ENCODE results near the gene TM9SF1. TPM values are rescaled to one million over a fixed set of nuclear protein-coding genes. Genes with fewer than 3 reads are reported as not detected.

TM9SF1 gene
- total and polyA plus RNA-seq, 2 of the 13 experiments (the other 11 are each of a cell fraction or from before 2014, with no cell fraction given): 83.2 to 110 TPM

DNA sequence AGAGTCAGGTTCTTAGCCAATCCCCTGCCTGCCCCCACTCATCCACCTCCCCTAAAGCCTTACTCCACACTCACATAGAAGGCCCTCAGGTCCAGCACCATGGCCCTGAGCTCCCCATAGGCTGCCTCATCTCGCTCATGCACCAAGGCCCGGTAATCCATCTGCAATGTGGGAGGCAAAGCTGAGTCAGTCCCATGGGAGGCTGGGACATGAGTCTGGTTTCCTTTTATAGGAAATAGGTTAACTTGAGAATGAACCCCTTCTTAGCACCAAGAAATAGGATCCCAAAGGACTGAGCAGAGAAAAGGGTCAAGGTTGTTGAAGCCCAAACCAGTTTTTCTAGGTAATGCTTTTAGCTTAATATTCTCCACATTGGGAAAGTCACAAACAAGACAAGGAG, 51.7 kb downstream of the TM9SF1 start:
- 94% methylated on average over 2 of the region's 2 CpGs for WGBS (ENCODE audit: low lambda C conversion rate)
- in situ Hi-C loops (cut with HindIII; ENCODE audit: extremely low pct_ligation_motif_present, low pct_unique_long_range_greater_than_20kb) (loop anchor here (25.0 kb wide), 1 partner anchor 831 kb away; the partner anchor contains the start of genes BCL2L2, PABPN1 and PPP1R3E), intact Hi-C loops (cut with micrococcal nuclease; ENCODE audit: unreplicated experiment) (no loop called here)
- H3K4me3 ChIP-seq (replicated peaks in 1 of 3; ENCODE audit: insufficient read depth in 1 of 3, low read depth in 2 of 3, low read length in 3 of 3): no peak overlapping the region
- no peak for ATAC-seq
- FAIRE-seq: no peak
- peaks cover 63% of the 10 kb centered on the region for H3K4me1 ChIP-seq (ENCODE audit: insufficient read depth, low read length)
- DNase-seq (ENCODE audit: low spot score): no peak
- H2AFZ ChIP-seq (ENCODE audit: low read length): no peak overlapping the region
- H3K27me3 ChIP-seq (ENCODE audit: control insufficient read depth in 1 of 2, insufficient read depth in 2 of 2, low read length in 2 of 2): peaks cover 0 to 3% of the 10 kb centered on the region in 2 experiments; a peak in 1 of 5 replicates
- H4K20me1 ChIP-seq (ENCODE audit: insufficient read depth, low read length): peaks cover 14% of the 10 kb centered on the region
- peaks cover 18 to 34% of the 10 kb centered on the region in 2 experiments for H3K36me3 ChIP-seq (replicated peaks in 1 of 2; ENCODE audit: control insufficient read depth in 1 of 2, insufficient read depth in 2 of 2, low read length in 2 of 2)
- no peak overlapping the region for H3K9ac ChIP-seq (ENCODE audit: insufficient read depth, low read depth, low read length)
- CTCF ChIA-PET (ENCODE audit: low intra/inter-chr PET ratio, low total read pairs): no interaction called here
- no peak overlapping the region for H3K4me2 ChIP-seq (ENCODE audit: low read depth, low read length)
- no TSS peak for BruUV-seq (replicated peaks)
- no peak overlapping the region for H3K27ac ChIP-seq (ENCODE audit: extremely low read length, insufficient read depth, low read length)
- POLR2A ChIA-PET: interaction anchor here (1.6 to 22.7 kb wide), 4 partner anchors 13 to 128 kb away, joined by 5 to 977 read pairs (median 108); partner anchors contain the start of genes DCAF11, IRF9, NRL and PCK2
- peaks cover 56% of the 10 kb centered on the region for H3K79me2 ChIP-seq (ENCODE audit: insufficient read depth, low read length)
- H3K9me3 ChIP-seq (ENCODE audit: low read length): no peaks in the 10 kb centered on the region
- TF ChIP-seq NR1H2 (CRISPR knock-in tag; IDR thresholded peaks at IDR 0.05; ENCODE audit: borderline replicate concordance, low read depth) (no peak), NFKB2 (CRISPR knock-in tag; IDR thresholded peaks at IDR 0.05; ENCODE audit: borderline replicate concordance) (no peak), ZNF431 (CRISPR knock-in tag; IDR thresholded peaks at IDR 0.05; ENCODE audit: borderline replicate concordance, low read depth) (no peak), ZFX (CRISPR knock-in tag; IDR thresholded peaks at IDR 0.05; ENCODE audit: low read depth) (no peak), TCF7 (IDR thresholded peaks at IDR 0.05; ENCODE audit: low read depth) (no peak), TARDBP (CRISPR knock-in tag; IDR thresholded peaks at IDR 0.05) (no peak), ZNF383 (CRISPR knock-in tag; IDR thresholded peaks at IDR 0.05; ENCODE audit: borderline replicate concordance) (no peak), RFX5 (IDR thresholded peaks at IDR 0.05; ENCODE audit: low read depth, low read length) (no peak), ZNF660 (CRISPR knock-in tag; IDR thresholded peaks at IDR 0.05; ENCODE audit: borderline replicate concordance, low read depth) (no peak), FOXA3 (CRISPR knock-in tag; IDR thresholded peaks at IDR 0.05) (no peak), GATAD1 (CRISPR knock-in tag; IDR thresholded peaks at IDR 0.05) (no peak), ZNF335 (CRISPR knock-in tag; IDR thresholded peaks at IDR 0.05) (no peak), ZNF792 (CRISPR knock-in tag; IDR thresholded peaks at IDR 0.05) (no peak)
- TF ChIP-seq, protein P1, sequence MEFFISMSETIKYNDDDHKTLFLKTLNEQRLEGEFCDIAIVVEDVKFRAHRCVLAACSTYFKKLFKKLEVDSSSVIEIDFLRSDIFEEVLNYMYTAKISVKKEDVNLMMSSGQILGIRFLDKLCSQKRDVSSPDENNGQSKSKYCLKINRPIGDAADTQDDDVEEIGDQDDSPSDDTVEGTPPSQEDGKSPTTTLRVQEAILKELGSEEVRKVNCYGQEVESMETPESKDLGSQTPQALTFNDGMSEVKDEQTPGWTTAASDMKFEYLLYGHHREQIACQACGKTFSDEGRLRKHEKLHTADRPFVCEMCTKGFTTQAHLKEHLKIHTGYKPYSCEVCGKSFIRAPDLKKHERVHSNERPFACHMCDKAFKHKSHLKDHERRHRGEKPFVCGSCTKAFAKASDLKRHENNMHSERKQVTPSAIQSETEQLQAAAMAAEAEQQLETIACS (CRISPR knock-in tag; IDR thresholded peaks at IDR 0.05): no peak
- TF ChIP-seq, protein P2, sequence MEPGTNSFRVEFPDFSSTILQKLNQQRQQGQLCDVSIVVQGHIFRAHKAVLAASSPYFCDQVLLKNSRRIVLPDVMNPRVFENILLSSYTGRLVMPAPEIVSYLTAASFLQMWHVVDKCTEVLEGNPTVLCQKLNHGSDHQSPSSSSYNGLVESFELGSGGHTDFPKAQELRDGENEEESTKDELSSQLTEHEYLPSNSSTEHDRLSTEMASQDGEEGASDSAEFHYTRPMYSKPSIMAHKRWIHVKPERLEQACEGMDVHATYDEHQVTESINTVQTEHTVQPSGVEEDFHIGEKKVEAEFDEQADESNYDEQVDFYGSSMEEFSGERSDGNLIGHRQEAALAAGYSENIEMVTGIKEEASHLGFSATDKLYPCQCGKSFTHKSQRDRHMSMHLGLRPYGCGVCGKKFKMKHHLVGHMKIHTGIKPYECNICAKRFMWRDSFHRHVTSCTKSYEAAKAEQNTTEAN (CRISPR knock-in tag; conservative IDR thresholded peaks at IDR 0.05): no peak
- TF ChIP-seq, protein P3, sequence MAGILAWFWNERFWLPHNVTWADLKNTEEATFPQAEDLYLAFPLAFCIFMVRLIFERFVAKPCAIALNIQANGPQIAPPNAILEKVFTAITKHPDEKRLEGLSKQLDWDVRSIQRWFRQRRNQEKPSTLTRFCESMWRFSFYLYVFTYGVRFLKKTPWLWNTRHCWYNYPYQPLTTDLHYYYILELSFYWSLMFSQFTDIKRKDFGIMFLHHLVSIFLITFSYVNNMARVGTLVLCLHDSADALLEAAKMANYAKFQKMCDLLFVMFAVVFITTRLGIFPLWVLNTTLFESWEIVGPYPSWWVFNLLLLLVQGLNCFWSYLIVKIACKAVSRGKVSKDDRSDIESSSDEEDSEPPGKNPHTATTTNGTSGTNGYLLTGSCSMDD (CRISPR knock-in tag; IDR thresholded peaks at IDR 0.05): no peak
- TF ChIP-seq, protein P4, sequence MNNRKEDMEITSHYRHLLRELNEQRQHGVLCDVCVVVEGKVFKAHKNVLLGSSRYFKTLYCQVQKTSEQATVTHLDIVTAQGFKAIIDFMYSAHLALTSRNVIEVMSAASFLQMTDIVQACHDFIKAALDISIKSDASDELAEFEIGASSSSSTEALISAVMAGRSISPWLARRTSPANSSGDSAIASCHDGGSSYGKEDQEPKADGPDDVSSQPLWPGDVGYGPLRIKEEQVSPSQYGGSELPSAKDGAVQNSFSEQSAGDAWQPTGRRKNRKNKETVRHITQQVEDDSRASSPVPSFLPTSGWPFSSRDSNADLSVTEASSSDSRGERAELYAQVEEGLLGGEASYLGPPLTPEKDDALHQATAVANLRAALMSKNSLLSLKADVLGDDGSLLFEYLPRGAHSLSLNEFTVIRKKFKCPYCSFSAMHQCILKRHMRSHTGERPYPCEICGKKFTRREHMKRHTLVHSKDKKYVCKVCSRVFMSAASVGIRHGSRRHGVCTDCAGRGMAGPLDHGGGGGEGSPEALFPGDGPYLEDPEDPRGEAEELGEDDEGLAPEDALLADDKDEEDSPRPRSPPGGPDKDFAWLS (CRISPR knock-in tag; IDR thresholded peaks at IDR 0.05; ENCODE audit: borderline replicate concordance): no peak
- TF ChIP-seq, protein P5, sequence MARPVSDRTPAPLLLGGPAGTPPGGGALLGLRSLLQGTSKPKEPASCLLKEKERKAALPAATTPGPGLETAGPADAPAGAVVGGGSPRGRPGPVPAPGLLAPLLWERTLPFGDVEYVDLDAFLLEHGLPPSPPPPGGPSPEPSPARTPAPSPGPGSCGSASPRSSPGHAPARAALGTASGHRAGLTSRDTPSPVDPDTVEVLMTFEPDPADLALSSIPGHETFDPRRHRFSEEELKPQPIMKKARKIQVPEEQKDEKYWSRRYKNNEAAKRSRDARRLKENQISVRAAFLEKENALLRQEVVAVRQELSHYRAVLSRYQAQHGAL (CRISPR knock-in tag; IDR thresholded peaks at IDR 0.05; ENCODE audit: not compliant biosample characterization): no peak
